ENCODE data around the gene HECTD4. TPM values are rescaled to one million over a fixed set of nuclear protein-coding genes. Genes with fewer than 3 reads are reported as not detected.

Gene HECTD4
- total RNA-seq, 1 experiment from 2014 or later, result 51.3 TPM

DNA sequence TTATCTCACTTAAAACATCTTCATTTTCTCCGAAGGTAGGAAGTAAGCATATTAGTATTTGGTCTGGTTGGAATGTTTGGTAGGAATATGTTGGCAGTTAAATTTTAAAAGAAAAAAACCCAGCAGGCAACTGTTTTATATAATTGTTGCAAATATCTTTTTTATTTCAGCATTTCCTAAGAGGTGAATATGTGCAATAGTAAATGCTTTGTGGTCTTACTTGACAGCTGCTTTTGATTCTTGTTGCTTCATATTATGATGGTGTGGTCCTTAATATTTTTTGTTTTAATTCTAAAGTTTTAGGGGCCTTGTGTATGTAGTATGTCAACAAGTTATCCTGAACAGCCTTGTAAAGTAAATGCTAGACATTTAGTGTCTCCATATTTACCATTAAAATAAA, 250.5 kb downstream of the HECTD4 start:
- Histone ChIP-seq H3K27ac (ENCODE audit: low read length) (no peak overlapping the region), H3K9me3 (ENCODE audit: control insufficient read depth, insufficient read depth, low read depth, low read length) (no peaks in the 10 kb centered on the region), H3K4me3 (ENCODE audit: low read depth in 2 of 2, low read length in 2 of 2) (no peak overlapping the region), H3K4me1 (ENCODE audit: control insufficient read depth, insufficient read depth, low read length) (peaks cover 15% of the 10 kb centered on the region), H3K36me3 (ENCODE audit: control insufficient read depth, insufficient read depth, low read length) (peaks cover 5% of the 10 kb centered on the region; the same call in 1 of the 2 replicates), H3K27me3 (ENCODE audit: control insufficient read depth, insufficient read depth, low read length) (no peaks in the 10 kb centered on the region)
- ChIA-PET CTCF (interaction anchor here (0.6 kb wide), 1 partner anchor 152 kb away, joined by 9 read pairs; no protein-coding TSS in a partner anchor), POLR2A (no interaction called here)
- no peak for ATAC-seq
- intact Hi-C loops (cut with micrococcal nuclease; ENCODE audit: unreplicated experiment), result no loop called here
- TSS peak; percentile 27 for BruUV-seq (replicated peaks)
- in situ Hi-C loops (cut with HindIII; ENCODE audit: low pct_unique_long_range_greater_than_20kb, low sequenced_read_pairs), result no loop called here
- no peak for DNase-seq (ENCODE audit: low read depth, low spot score)
- TF ChIP-seq, protein P1, sequence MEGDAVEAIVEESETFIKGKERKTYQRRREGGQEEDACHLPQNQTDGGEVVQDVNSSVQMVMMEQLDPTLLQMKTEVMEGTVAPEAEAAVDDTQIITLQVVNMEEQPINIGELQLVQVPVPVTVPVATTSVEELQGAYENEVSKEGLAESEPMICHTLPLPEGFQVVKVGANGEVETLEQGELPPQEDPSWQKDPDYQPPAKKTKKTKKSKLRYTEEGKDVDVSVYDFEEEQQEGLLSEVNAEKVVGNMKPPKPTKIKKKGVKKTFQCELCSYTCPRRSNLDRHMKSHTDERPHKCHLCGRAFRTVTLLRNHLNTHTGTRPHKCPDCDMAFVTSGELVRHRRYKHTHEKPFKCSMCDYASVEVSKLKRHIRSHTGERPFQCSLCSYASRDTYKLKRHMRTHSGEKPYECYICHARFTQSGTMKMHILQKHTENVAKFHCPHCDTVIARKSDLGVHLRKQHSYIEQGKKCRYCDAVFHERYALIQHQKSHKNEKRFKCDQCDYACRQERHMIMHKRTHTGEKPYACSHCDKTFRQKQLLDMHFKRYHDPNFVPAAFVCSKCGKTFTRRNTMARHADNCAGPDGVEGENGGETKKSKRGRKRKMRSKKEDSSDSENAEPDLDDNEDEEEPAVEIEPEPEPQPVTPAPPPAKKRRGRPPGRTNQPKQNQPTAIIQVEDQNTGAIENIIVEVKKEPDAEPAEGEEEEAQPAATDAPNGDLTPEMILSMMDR (IDR thresholded peaks at IDR 0.05), result no peak
- no peak for TF ChIP-seq POLR2AphosphoS5 (IDR thresholded peaks at IDR 0.05; ENCODE audit: low read depth, low read length)
- TF ChIP-seq TCF7L2 (IDR thresholded peaks at IDR 0.05; ENCODE audit: low read depth, low read length), result no peak
- TF ChIP-seq, protein P2, sequence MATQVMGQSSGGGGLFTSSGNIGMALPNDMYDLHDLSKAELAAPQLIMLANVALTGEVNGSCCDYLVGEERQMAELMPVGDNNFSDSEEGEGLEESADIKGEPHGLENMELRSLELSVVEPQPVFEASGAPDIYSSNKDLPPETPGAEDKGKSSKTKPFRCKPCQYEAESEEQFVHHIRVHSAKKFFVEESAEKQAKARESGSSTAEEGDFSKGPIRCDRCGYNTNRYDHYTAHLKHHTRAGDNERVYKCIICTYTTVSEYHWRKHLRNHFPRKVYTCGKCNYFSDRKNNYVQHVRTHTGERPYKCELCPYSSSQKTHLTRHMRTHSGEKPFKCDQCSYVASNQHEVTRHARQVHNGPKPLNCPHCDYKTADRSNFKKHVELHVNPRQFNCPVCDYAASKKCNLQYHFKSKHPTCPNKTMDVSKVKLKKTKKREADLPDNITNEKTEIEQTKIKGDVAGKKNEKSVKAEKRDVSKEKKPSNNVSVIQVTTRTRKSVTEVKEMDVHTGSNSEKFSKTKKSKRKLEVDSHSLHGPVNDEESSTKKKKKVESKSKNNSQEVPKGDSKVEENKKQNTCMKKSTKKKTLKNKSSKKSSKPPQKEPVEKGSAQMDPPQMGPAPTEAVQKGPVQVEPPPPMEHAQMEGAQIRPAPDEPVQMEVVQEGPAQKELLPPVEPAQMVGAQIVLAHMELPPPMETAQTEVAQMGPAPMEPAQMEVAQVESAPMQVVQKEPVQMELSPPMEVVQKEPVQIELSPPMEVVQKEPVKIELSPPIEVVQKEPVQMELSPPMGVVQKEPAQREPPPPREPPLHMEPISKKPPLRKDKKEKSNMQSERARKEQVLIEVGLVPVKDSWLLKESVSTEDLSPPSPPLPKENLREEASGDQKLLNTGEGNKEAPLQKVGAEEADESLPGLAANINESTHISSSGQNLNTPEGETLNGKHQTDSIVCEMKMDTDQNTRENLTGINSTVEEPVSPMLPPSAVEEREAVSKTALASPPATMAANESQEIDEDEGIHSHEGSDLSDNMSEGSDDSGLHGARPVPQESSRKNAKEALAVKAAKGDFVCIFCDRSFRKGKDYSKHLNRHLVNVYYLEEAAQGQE (IDR thresholded peaks at IDR 0.05; ENCODE audit: insufficient read depth in 1 of 2, low read depth in 2 of 2, low read length in 1 of 2), result no peak
- TF ChIP-seq SIN3A (IDR thresholded peaks at IDR 0.05; ENCODE audit: borderline replicate concordance, insufficient read depth, low read depth, low read length), result no peak

DNA sequence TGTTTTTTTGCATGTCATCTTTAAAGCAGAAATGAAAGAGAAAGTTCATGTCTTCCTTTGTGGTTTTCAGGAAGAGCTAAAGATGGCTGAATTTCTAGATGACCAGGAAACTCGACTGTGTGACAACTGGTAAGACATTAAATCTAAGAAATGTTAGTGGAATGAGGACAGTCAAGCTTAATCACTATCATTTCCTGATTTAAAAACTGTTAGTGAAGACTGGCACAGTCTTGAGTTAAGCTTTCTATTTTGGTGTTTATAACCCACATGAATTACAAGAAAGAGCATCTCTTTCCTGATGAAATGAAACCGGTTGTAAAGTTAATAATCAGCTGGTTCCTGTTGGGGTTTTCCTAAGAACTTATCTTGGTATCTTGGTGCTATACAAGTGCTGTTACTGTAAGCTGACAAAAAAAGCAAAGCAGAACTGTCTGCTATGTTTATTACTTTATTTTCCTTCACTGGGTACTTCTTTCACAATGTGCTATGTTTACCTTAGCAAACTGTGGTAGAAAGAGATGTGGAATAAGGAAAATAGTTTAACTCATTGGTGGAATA, 251.7 kb downstream of the HECTD4 start:
- Histone ChIP-seq H3K4me3 (ENCODE audit: low read depth in 2 of 2, low read length in 2 of 2) (no peak overlapping the region), H3K4me1 (ENCODE audit: control insufficient read depth, insufficient read depth, low read length) (peaks cover 20% of the 10 kb centered on the region), H3K27ac (ENCODE audit: low read length) (peak overlapping the region; percentile 69), H3K9me3 (ENCODE audit: control insufficient read depth, insufficient read depth, low read depth, low read length) (no peaks in the 10 kb centered on the region), H3K27me3 (ENCODE audit: control insufficient read depth, insufficient read depth, low read length) (no peaks in the 10 kb centered on the region), H3K36me3 (ENCODE audit: control insufficient read depth, insufficient read depth, low read length) (peaks cover 5% of the 10 kb centered on the region; the same call in 1 of the 2 replicates)
- no peak for ATAC-seq
- POLR2A ChIA-PET, result no interaction called here
- CTCF ChIA-PET, result interaction anchor here (0.7 kb wide), 2 partner anchors 117 to 156 kb away, joined by 3 to 5 read pairs; partner anchors contain the start of genes ERP29 and TMEM116
- TF ChIP-seq, protein P1 (IDR thresholded peaks at IDR 0.05), result no peak
- TF ChIP-seq POLR2AphosphoS5 (IDR thresholded peaks at IDR 0.05; ENCODE audit: low read depth, low read length) (no peak), SIN3A (IDR thresholded peaks at IDR 0.05; ENCODE audit: borderline replicate concordance, insufficient read depth, low read depth, low read length) (no peak), TCF7L2 (IDR thresholded peaks at IDR 0.05; ENCODE audit: low read depth, low read length) (no peak)
- TF ChIP-seq, protein P2 (IDR thresholded peaks at IDR 0.05; ENCODE audit: insufficient read depth in 1 of 2, low read depth in 2 of 2, low read length in 1 of 2), result no peak
- in situ Hi-C loops (cut with HindIII; ENCODE audit: low pct_unique_long_range_greater_than_20kb, low sequenced_read_pairs), result no loop called here
- DNase-seq (ENCODE audit: low read depth, low spot score), result no peak
- intact Hi-C loops (cut with micrococcal nuclease; ENCODE audit: unreplicated experiment), result no loop called here
- BruUV-seq (replicated peaks), result no TSS peak

Measured in Panc1 (cell line).